ENCODE measurements around the gene NOTCH3. TPM values are rescaled to one million over a fixed set of nuclear protein-coding genes. Genes with fewer than 3 reads are reported as not detected.
A peak's percentile ranks its signal among the peaks of the same experiment; 100 is the strongest.

The NOTCH3 gene
- total RNA-seq, 1 experiment from 2014 or later: 21.5 TPM

- TF ChIP-seq CTCF (conservative IDR thresholded peaks at IDR 0.05; ENCODE audit: low read depth, low read length) (no peak), EZH2 (IDR thresholded peaks at IDR 0.05; ENCODE audit: low read length, unreplicated experiment) (no peak), EZH2phosphoT487 (IDR thresholded peaks at IDR 0.05; ENCODE audit: borderline replicate concordance, low read length) (no peak)
Measured at GRCh38 chr19:15218501-15218900, 17.7 kb upstream of the NOTCH3 start.

GRCh38 chr19:15216363-15216762, 15.6 kb upstream of the NOTCH3 start:
- ChIA-PET CTCF (interaction anchor here (0.6 to 0.7 kb wide), 3 partner anchors 20 to 132 kb away, joined by 3 to 8 read pairs (median 6); no protein-coding TSS in a partner anchor), POLR2A (ENCODE audit: unreplicated experiment) (no interaction called here)
- Histone ChIP-seq H3K79me2 (ENCODE audit: low read length) (no peaks in the 10 kb centered on the region), H3K4me2 (ENCODE audit: low read length) (no peak overlapping the region), H3K4me3 (ENCODE audit: low read length) (no peak overlapping the region), H2AFZ (ENCODE audit: low read length) (no peak overlapping the region), H3K27ac (ENCODE audit: low read length) (no peak overlapping the region), H4K20me1 (ENCODE audit: low read length) (no peaks in the 10 kb centered on the region), H3F3A (ENCODE audit: low read length, unreplicated experiment) (no peaks in the 10 kb centered on the region), H3K36me3 (ENCODE audit: low read depth, low read length) (no peaks in the 10 kb centered on the region), H3K4me1 (ENCODE audit: insufficient read depth, low read length) (peaks cover 4% of the 10 kb centered on the region; the same call in 1 of the 2 replicates), H3K9ac (ENCODE audit: low read length) (no peak overlapping the region), H3K9me3 (ENCODE audit: low read length) (no peaks in the 10 kb centered on the region), H3K9me2 (replicated peaks; ENCODE audit: low read length) (no peaks in the 10 kb centered on the region), H3K27me3 (ENCODE audit: low read length) (no peaks in the 10 kb centered on the region)
- TF ChIP-seq CTCF (conservative IDR thresholded peaks at IDR 0.05; ENCODE audit: low read depth, low read length) (no peak), EZH2phosphoT487 (IDR thresholded peaks at IDR 0.05; ENCODE audit: borderline replicate concordance, low read length) (no peak), EZH2 (IDR thresholded peaks at IDR 0.05; ENCODE audit: low read length, unreplicated experiment) (no peak)
- ATAC-seq (peak; percentile 49), DNase-seq (peak; percentile 80)
- intact Hi-C loops (cut with micrococcal nuclease): no loop called here
- no TSS peak for BruUV-seq (replicated peaks)

More at GRCh38 chr19:15218501-15218900, 17.7 kb upstream of the NOTCH3 start:
- Histone ChIP-seq H2AFZ (ENCODE audit: low read length) (no peak overlapping the region), H3K4me3 (ENCODE audit: low read length) (no peak overlapping the region), H3K4me2 (ENCODE audit: low read length) (no peak overlapping the region), H3K4me1 (ENCODE audit: insufficient read depth, low read length) (peaks cover 4% of the 10 kb centered on the region; the same call in 1 of the 2 replicates), H3K36me3 (ENCODE audit: low read depth, low read length) (no peaks in the 10 kb centered on the region), H3K9ac (ENCODE audit: low read length) (no peak overlapping the region), H3K27ac (ENCODE audit: low read length) (no peak overlapping the region), H3K9me2 (replicated peaks; ENCODE audit: low read length) (no peaks in the 10 kb centered on the region), H3K9me3 (ENCODE audit: low read length) (no peaks in the 10 kb centered on the region), H3F3A (ENCODE audit: low read length, unreplicated experiment) (no peaks in the 10 kb centered on the region), H3K79me2 (ENCODE audit: low read length) (no peaks in the 10 kb centered on the region), H4K20me1 (ENCODE audit: low read length) (no peaks in the 10 kb centered on the region), H3K27me3 (ENCODE audit: low read length) (no peaks in the 10 kb centered on the region)
- intact Hi-C loops (cut with micrococcal nuclease): no loop called here
- POLR2A ChIA-PET (ENCODE audit: unreplicated experiment): no interaction called here
- CTCF ChIA-PET: no interaction called here
- no TSS peak for BruUV-seq (replicated peaks)
- DNase-seq (no peak), ATAC-seq (no peak)

- H3K36me3 ChIP-seq (ENCODE audit: low read depth, low read length): no peaks in the 10 kb centered on the region
- ChIA-PET POLR2A (ENCODE audit: unreplicated experiment) (no interaction called here), CTCF (no interaction called here)
- DNase-seq: no peak
- H3K9me2 ChIP-seq (replicated peaks; ENCODE audit: low read length): no peaks in the 10 kb centered on the region
- intact Hi-C loops (cut with micrococcal nuclease): no loop called here
- H3K9me3 ChIP-seq (ENCODE audit: low read length): no peaks in the 10 kb centered on the region
- no peak for ATAC-seq
- peaks cover 17% of the 10 kb centered on the region for H3K4me1 ChIP-seq (ENCODE audit: insufficient read depth, low read length)
- no peak for TF ChIP-seq CTCF (conservative IDR thresholded peaks at IDR 0.05; ENCODE audit: low read depth, low read length)
- no peak for TF ChIP-seq EZH2phosphoT487 (IDR thresholded peaks at IDR 0.05; ENCODE audit: borderline replicate concordance, low read length)
- no peak for TF ChIP-seq EZH2 (IDR thresholded peaks at IDR 0.05; ENCODE audit: low read length, unreplicated experiment)
- no peaks in the 10 kb centered on the region for H4K20me1 ChIP-seq (ENCODE audit: low read length)
- no peaks in the 10 kb centered on the region for H3K27me3 ChIP-seq (ENCODE audit: low read length)
- no peaks in the 10 kb centered on the region for H3F3A ChIP-seq (ENCODE audit: low read length, unreplicated experiment)
- no peak overlapping the region for H3K9ac ChIP-seq (ENCODE audit: low read length)
- H3K4me2 ChIP-seq (ENCODE audit: low read length): no peak overlapping the region
- no peak overlapping the region for H3K27ac ChIP-seq (ENCODE audit: low read length)
- no TSS peak for BruUV-seq (replicated peaks)
- H3K4me3 ChIP-seq (ENCODE audit: low read length): no peak overlapping the region
- no peak overlapping the region for H2AFZ ChIP-seq (ENCODE audit: low read length)
- H3K79me2 ChIP-seq (ENCODE audit: low read length): no peaks in the 10 kb centered on the region
Measured at GRCh38 chr19:15213715-15214381, 13.1 kb upstream of the NOTCH3 start.

Measured in PC-3 (cell line).